GM21360 (cell line): ENCODE results near the gene KAT2B.

Experiments
- ATAC-seq: cut with Tn5 transposase; IDR thresholded peaks from one replicate; pipeline ENCODE4 v1.9.1; 2021; ENCODE audit warnings: mild to moderate bottlenecking, moderate library complexity; ENCODE audit not compliant: unreplicated experiment

Gene KAT2B

GRCh38 chr3:20141851-20142250 is 101.6 kb downstream of the KAT2B start:
- no peak for ATAC-seq

GRCh38 chr3:20142517-20142916 is 102.3 kb downstream of the KAT2B start:
- no peak for ATAC-seq

GRCh38 chr3:20143519-20143918 is 103.3 kb downstream of the KAT2B start:
- ATAC-seq, result no peak

- ATAC-seq, result no peak
These were observed 105.6 kb downstream of the KAT2B start for GRCh38 chr3:20145874-20146273.

- ATAC-seq, result no peak
These were observed 106.1 kb downstream of the KAT2B start for GRCh38 chr3:20146301-20146700.

GRCh38 chr3:20147361-20147760 is 107.1 kb downstream of the KAT2B start:
- ATAC-seq, result no peak

- ATAC-seq, result no peak
These were observed 108.2 kb downstream of the KAT2B start for GRCh38 chr3:20148466-20148865.

GRCh38 chr3:20154078-20154477 is 113.8 kb downstream of the KAT2B start:
- no peak for ATAC-seq

GRCh38 chr3:20154928-20155327 is 114.7 kb downstream of the KAT2B start:
- ATAC-seq, result no peak

- no peak for ATAC-seq
These were observed 120.0 kb downstream of the KAT2B start for GRCh38 chr3:20160230-20160629.

GRCh38 chr3:20161714-20162113 is 121.5 kb downstream of the KAT2B start:
- no peak for ATAC-seq

- no peak for ATAC-seq
These were observed 133.7 kb downstream of the KAT2B start for GRCh38 chr3:20173844-20174410.

- no peak for ATAC-seq
These were observed 141.0 kb downstream of the KAT2B start for GRCh38 chr3:20181276-20181675.

- no peak for ATAC-seq
These were observed 142.0 kb downstream of the KAT2B start for GRCh38 chr3:20182206-20182605.

- peak; percentile 7 for ATAC-seq
These were observed 145.1 kb downstream of the KAT2B start for GRCh38 chr3:20185331-20185678.

- ATAC-seq, result peak; percentile 91
These were observed 145.7 kb downstream of the KAT2B start, which contains the start of gene SGO1 for GRCh38 chr3:20185679-20186599. Gene SGO1 (minus strand): TSS chr3:20186206. CDS start chr3:20184027, 2,179 bp downstream.

GRCh38 chr3:20186600-20187004 is 146.4 kb downstream of the KAT2B start:
- peak; percentile 1 for ATAC-seq

GRCh38 chr3:20190991-20191390 is 150.7 kb downstream of the KAT2B start:
- ATAC-seq, result no peak

GRCh38 chr3:20194793-20195460 is 154.7 kb downstream of the KAT2B start:
- ATAC-seq, result no peak

- no peak for ATAC-seq
These were observed 157.5 kb downstream of the KAT2B start for GRCh38 chr3:20197775-20198174.

- no peak for ATAC-seq
These were observed 160.9 kb downstream of the KAT2B start for GRCh38 chr3:20201143-20201542.
